ENCODE measurements around the gene CTIF.

GRCh38 chr18:48852292-48852691, 313.5 kb downstream of the CTIF start:
- TF ChIP-seq CTCF (IDR thresholded peaks at IDR 0.05) (no peak), POLR2A (IDR thresholded peaks at IDR 0.05) (no peak), EP300 (IDR thresholded peaks at IDR 0.05) (no peak)
